ENCODE results near the gene PITPNC1.

PITPNC1 gene

GRCh38 chr17:67489273-67489672 lies 112.2 kb downstream of the PITPNC1 start:
- TF ChIP-seq CTCF (IDR thresholded peaks at IDR 0.05), result no peak

GRCh38 chr17:67490471-67490870 lies 113.4 kb downstream of the PITPNC1 start:
- TF ChIP-seq CTCF (IDR thresholded peaks at IDR 0.05), result no peak

- no peak for TF ChIP-seq CTCF (IDR thresholded peaks at IDR 0.05)
These were observed 114.1 kb downstream of the PITPNC1 start for GRCh38 chr17:67491009-67491680.

- TF ChIP-seq CTCF (IDR thresholded peaks at IDR 0.05), result no peak
These were observed 114.6 kb downstream of the PITPNC1 start for GRCh38 chr17:67491681-67492024.

- TF ChIP-seq CTCF (IDR thresholded peaks at IDR 0.05), result no peak
These were observed 115.2 kb downstream of the PITPNC1 start for GRCh38 chr17:67492251-67492740.

GRCh38 chr17:67492824-67493517 lies 115.9 kb downstream of the PITPNC1 start:
- TF ChIP-seq CTCF (IDR thresholded peaks at IDR 0.05), result no peak

GRCh38 chr17:67493812-67494211 lies 116.7 kb downstream of the PITPNC1 start:
- TF ChIP-seq CTCF (IDR thresholded peaks at IDR 0.05), result no peak
